Stimulated activated naive B cell treated with anti-CD40 and anti-IgM and Interleukin-4, amounts not matched to agents 10 μg/mL and 1 μg/mL and 100 μg/mL, for 72 hours (primary cell): Measurements from ENCODE around the gene ZNF692.

Experiments
- ATAC-seq, 2 donors: fragments of 150-1000 bp; cut with Tn5 transposase; replicated peaks; 2 replicates each; pipeline ENCODE4 v1.10.0; 2021; ENCODE audit warnings: moderate library complexity in 1 of 2
- DNase-seq: peaks from one replicate; pipeline ENCODE4 v3.0.0; 2021
- H3K27ac Mint-ChIP-seq: one replicate; pipeline ENCODE4 v1.8.0; 2022; ENCODE audit warnings: mild to moderate bottlenecking, mixed read lengths
- H3K27me3 Mint-ChIP-seq, 2 donors: one replicate each; pipeline ENCODE4 v1.8.0; 2022; ENCODE audit warnings: mixed read lengths in 2 of 2
- H3K36me3 Mint-ChIP-seq, 2 donors: one replicate each; pipeline ENCODE4 v1.8.0; 2022; ENCODE audit warnings: mixed read lengths in 2 of 2, mild to moderate bottlenecking in 1 of 2
- H3K4me1 Mint-ChIP-seq, 2 donors: one replicate each; pipeline ENCODE4 v1.8.0; 2022; ENCODE audit warnings: mixed read lengths in 2 of 2, mild to moderate bottlenecking in 1 of 2
- H3K4me3 Mint-ChIP-seq, 2 donors: one replicate each; pipeline ENCODE4 v1.8.0; 2022; ENCODE audit warnings: mild to moderate bottlenecking in 2 of 2, mixed read lengths in 2 of 2, moderate library complexity in 1 of 2
- H3K9me3 Mint-ChIP-seq, 2 donors: one replicate each; pipeline ENCODE4 v1.8.0; 2022; ENCODE audit warnings: mixed read lengths in 2 of 2, mild to moderate bottlenecking in 1 of 2

The ZNF692 gene

DNA sequence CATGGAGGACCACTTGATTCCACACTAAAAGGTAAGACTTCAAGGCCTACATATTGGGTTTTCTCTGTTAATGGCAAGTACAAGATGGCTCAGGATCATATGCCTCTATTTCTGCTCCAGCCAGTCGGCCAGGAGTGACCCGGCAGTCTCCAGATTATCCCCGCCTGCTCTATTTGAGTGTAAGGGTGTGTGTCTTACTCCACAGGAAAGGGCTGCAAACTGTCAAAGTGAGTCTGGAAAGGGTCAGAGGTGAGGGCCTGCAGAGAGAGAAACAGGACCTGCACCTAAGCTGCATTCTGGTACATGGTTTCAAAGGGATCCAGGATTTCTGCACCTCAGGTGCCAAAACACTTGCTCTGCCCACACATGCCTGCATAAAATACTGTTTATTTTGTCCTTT lies 9.2 kb downstream of the ZNF692 start:
- Mint-ChIP-seq H3K27ac (peak overlapping the region; percentile 49), H3K4me1 (peaks cover 0 to 16% of the 10 kb centered on the region in 2 donors), H3K36me3 (peaks cover 21 to 27% of the 10 kb centered on the region in 2 donors), H3K9me3 (no peaks in the 10 kb centered on the region), H3K27me3 (no peaks in the 10 kb centered on the region), H3K4me3 (no peak overlapping the region)
- DNase-seq: no peak
- ATAC-seq: no peak

DNA sequence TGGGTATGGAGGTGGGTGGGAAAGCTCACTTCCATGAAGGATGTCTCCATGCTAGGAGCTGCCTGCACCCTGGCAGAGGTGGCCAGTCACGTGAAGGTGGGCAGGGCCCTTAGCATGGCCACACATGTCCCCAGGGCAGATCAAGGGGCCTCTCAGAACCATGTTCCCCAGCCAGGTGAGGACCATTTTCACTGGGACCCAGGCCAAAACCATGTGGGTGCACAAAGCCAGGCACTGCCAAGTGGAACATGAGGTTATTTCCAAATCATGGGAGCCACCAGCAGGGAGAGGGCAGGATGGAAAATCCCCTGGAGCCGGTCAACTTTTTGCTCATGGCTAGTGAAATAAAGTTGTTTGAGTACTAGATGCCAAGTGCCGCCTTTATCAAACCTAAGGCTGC lies 9.7 kb downstream of the ZNF692 start:
- no peak overlapping the region for H3K4me3 Mint-ChIP-seq
- H3K27ac Mint-ChIP-seq: no peak overlapping the region
- DNase-seq (no peak), ATAC-seq (no peak)
- H3K9me3 Mint-ChIP-seq: no peaks in the 10 kb centered on the region
- peaks cover 19 to 31% of the 10 kb centered on the region in 2 donors for H3K36me3 Mint-ChIP-seq
- no peaks in the 10 kb centered on the region for H3K27me3 Mint-ChIP-seq
- H3K4me1 Mint-ChIP-seq: peaks cover 0 to 11% of the 10 kb centered on the region in 2 donors

DNA sequence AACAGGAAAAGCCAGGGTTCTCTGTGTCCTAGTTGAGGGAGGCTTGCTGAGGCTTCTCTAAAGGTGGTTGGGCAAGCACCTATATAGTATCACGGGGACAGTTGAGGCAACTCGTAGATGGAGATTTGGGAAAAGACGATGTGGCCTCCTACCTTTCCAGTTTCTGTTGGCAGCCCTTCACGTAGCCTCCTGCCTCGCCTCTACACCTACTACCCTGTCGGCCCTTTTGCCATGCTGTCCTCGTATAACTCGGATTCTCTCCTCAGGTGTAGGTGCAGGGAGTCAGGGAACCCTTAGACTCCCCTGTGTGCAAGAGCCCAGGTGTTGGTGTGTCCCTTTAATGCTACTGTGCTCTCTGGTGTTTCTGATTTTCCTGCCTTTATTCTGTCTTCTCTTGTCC lies 10.3 kb downstream of the ZNF692 start:
- no peak for DNase-seq
- ATAC-seq: no peak
- Mint-ChIP-seq H3K36me3 (peaks cover 16 to 32% of the 10 kb centered on the region in 2 donors), H3K27ac (no peak overlapping the region), H3K4me3 (no peak overlapping the region), H3K27me3 (no peaks in the 10 kb centered on the region), H3K4me1 (peaks cover 0 to 8% of the 10 kb centered on the region in 2 donors), H3K9me3 (no peaks in the 10 kb centered on the region)

DNA sequence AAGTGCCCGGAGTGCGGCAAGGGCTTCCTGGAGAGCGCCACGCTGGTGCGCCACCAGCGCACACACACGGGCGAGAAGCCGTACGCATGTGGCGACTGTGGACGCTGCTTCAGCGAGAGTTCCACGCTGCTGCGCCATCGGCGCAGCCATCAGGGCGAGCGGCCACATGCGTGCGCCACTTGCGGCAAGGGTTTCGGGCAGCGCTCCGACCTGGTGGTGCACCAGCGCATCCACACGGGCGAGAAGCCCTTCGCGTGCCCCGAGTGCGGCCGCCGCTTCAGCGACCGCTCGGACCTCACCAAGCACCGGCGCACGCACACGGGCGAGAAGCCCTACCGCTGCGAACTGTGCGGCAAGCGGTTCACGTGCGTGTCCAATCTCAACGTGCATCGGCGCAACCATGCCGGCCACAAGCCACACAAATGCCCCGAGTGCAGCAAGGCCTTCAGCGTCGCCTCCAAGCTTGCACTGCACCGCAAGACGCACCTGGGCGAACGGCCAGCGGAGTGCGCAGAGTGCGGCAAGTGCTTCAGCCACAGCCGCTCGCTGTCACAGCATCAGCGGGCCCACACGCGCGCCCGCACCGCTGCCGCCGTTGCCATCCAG lies 10.8 kb downstream of the ZNF692 start:
- no peak for DNase-seq
- Mint-ChIP-seq H3K36me3 (peaks cover 16 to 34% of the 10 kb centered on the region in 2 donors), H3K27me3 (no peaks in the 10 kb centered on the region), H3K4me3 (no peak overlapping the region), H3K9me3 (no peaks in the 10 kb centered on the region), H3K27ac (no peak overlapping the region), H3K4me1 (peaks cover 3 to 10% of the 10 kb centered on the region in 2 donors)
- ATAC-seq: no peak

DNA sequence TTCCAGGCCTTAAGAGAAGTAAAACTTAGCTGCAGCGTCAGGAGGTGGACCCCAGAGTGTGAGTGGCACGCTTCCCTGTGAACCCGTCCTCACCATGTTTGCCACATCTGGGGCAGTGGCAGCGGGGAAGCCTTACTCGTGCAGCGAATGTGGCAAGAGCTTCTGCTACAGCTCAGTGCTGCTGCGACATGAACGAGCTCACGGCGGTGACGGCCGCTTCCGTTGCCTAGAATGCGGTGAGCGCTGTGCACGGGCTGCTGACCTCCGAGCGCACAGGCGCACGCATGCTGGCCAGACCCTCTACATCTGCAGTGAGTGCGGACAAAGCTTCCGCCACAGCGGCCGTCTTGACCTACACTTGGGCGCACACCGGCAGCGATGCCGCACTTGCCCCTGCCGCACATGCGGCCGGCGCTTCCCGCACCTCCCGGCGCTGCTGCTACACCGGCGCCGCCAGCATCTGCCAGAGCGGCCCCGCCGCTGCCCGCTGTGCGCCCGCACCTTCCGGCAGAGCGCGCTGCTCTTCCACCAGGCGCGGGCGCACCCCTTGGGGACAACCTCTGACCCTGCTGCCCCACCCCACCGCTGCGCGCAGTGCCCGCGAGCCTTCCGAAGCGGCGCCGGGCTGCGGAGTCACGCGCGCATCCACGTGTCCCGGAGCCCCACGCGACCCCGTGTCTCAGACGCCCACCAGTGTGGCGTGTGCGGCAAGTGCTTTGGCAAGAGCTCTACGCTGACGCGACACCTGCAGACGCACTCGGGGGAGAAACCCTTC lies 11.5 kb downstream of the ZNF692 start:
- Mint-ChIP-seq H3K9me3 (no peaks in the 10 kb centered on the region), H3K36me3 (peaks cover 16 to 34% of the 10 kb centered on the region in 2 donors)

DNA sequence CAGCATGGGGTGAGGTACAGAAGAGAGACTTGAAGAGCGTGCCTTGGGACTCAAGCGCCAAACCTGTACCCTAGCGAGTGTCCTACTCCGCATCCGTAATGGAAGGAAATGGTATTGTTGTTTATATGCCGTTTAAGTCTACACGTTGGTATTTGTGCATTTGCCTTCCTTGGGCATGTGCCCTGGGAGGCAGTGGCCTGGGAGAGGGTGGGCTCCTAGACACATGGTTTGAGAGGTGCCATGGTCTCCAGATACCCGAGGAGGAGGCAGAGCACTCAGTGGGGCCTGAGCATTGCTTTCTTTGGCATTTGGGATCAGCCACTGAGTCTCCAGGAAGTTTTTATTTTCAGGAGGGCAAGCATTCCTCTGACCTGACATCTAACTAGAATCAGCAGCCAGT lies 14.4 kb downstream of the ZNF692 start:
- Mint-ChIP-seq H3K4me3 (no peak overlapping the region), H3K9me3 (no peaks in the 10 kb centered on the region), H3K4me1 (peaks cover 26 to 35% of the 10 kb centered on the region in 2 donors), H3K27me3 (no peaks in the 10 kb centered on the region), H3K27ac (no peak overlapping the region), H3K36me3 (peaks cover 15 to 34% of the 10 kb centered on the region in 2 donors)
- ATAC-seq (no peak), DNase-seq (no peak)

More for the DNA sequence above, 11.5 kb downstream of the ZNF692 start:
- Mint-ChIP-seq H3K4me1 (peaks cover 10 to 15% of the 10 kb centered on the region in 2 donors), H3K27ac (peak overlapping the region; percentile 62), H3K27me3 (no peaks in the 10 kb centered on the region), H3K4me3 (no peak overlapping the region)
- no peak for DNase-seq
- no peak for ATAC-seq

DNA sequence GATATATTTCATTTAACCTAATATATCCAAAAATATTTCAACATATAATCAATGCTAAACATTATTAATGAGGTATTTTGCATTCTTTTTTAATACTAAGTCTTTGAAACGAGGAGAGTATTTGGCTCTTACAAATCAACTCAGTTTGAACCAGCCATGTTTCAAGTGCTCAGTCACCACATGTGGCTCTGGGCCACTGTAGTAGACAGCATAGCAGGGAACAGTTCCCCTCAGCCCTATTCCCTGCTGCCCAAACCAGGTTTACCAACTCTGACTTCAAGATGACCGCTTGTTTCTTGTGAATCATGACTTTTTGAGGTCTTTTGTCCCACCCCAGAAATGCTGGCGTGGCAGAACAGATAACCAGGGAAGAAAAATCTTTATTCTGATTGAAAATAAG lies 15.2 kb downstream of the ZNF692 start:
- Mint-ChIP-seq H3K4me3 (no peak overlapping the region), H3K27me3 (no peaks in the 10 kb centered on the region), H3K9me3 (no peaks in the 10 kb centered on the region), H3K4me1 (peaks cover 23 to 41% of the 10 kb centered on the region in 2 donors), H3K36me3 (peaks cover 13 to 33% of the 10 kb centered on the region in 2 donors), H3K27ac (no peak overlapping the region)
- no peak for DNase-seq
- no peak for ATAC-seq

DNA sequence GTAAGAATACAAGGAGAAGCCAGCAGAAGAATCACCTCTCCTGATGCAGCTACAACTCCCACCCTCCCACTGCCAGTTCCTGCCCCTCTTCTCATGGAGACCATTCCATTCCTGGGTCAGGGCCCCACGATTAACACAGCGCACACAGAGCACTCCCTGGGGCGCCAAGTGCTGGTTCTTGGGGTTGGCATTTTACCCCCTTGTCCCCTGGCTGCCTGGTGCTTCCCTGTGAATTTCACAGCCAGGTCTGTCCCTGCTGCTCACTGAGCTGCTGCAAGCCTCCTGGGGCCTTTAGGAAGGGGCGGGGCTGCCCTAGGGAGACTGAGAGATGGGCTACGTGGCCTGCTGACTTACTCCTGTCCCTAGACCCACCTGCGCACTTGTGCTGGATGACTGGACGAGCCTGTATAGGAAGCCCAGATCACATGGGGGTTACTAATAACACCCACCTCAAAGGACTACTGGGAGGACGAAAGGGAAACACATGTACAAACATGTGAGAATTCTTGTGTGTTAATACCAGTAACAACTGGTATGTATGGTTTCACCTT lies 16.0 kb downstream of the ZNF692 start:
- ATAC-seq (no peak), DNase-seq (no peak)
- no peaks in the 10 kb centered on the region for H3K9me3 Mint-ChIP-seq
- peak overlapping the region; percentile 67 for H3K27ac Mint-ChIP-seq
- H3K4me3 Mint-ChIP-seq: no peak overlapping the region
- peaks cover 23 to 41% of the 10 kb centered on the region in 2 donors for H3K4me1 Mint-ChIP-seq
- no peaks in the 10 kb centered on the region for H3K27me3 Mint-ChIP-seq
- H3K36me3 Mint-ChIP-seq: peaks cover 11 to 28% of the 10 kb centered on the region in 2 donors

DNA sequence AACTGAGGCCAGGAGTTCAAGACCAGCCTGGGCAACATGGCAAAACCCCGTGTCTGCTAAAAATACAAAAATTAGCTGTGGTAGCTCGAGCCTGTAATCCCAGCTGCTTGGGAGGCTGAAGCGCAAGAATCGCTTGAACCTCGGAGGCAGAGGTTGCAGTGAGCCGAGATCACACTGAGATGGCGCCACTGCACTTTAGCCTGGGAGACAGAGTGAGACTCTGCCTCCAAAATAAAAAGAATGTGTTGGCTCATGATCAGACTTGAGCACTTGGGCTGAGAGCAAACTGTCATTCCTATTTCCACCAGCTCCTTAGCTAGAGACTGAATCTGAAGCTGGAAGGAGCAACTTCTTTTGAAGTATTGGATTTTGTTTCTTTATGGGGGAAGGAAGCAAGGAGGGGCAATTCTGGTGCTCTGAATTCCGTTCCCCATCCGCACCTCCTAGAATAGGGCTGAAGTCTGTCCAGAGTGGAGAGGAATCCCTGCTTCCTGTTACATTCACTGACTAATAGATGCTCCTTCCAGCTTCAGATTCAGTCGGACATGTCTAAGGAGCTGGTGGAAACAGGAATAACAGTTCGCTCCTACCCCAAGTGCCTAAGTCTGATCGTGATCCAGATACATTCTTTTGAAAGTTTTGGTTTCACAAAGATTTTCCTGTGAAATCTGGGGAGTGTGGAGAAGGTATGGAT lies 17.0 kb downstream of the ZNF692 start:
- peaks cover 9 to 23% of the 10 kb centered on the region in 2 donors for H3K36me3 Mint-ChIP-seq
- H3K4me1 Mint-ChIP-seq: peaks cover 23 to 41% of the 10 kb centered on the region in 2 donors
- no peaks in the 10 kb centered on the region for H3K9me3 Mint-ChIP-seq
- DNase-seq (no peak), ATAC-seq (no peak)
- H3K27ac Mint-ChIP-seq: peak overlapping the region; percentile 11
- no peaks in the 10 kb centered on the region for H3K27me3 Mint-ChIP-seq
- H3K4me3 Mint-ChIP-seq: no peak overlapping the region

DNA sequence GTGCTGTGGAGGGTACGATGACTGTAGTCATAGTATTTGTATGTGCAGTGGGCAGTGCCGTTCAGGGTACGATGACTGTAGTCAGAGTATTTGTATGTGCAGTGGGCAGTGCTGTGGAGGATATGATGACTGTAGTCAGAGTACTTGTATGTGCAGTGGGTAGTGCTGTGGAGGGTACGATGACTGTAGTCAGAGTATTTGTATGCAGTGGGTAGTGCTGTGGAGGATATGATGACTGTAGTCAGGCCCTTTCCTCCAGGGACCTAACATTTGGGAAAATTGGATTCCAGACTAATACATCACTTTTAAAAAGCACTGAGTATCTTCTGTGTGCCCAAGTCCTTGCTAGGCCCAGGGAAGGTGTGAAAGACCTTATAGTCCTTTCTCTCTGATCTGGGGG lies 17.9 kb downstream of the ZNF692 start:
- no peak for ATAC-seq
- H3K27me3 Mint-ChIP-seq: no peaks in the 10 kb centered on the region
- H3K9me3 Mint-ChIP-seq: no peaks in the 10 kb centered on the region
- peak overlapping the region; percentile 71 for H3K27ac Mint-ChIP-seq
- DNase-seq: no peak
- peak overlapping the region in 1 of 2 donors; percentile 53 for H3K4me3 Mint-ChIP-seq
- H3K36me3 Mint-ChIP-seq: peaks cover 9 to 21% of the 10 kb centered on the region in 2 donors
- H3K4me1 Mint-ChIP-seq: peaks cover 23 to 41% of the 10 kb centered on the region in 2 donors

DNA sequence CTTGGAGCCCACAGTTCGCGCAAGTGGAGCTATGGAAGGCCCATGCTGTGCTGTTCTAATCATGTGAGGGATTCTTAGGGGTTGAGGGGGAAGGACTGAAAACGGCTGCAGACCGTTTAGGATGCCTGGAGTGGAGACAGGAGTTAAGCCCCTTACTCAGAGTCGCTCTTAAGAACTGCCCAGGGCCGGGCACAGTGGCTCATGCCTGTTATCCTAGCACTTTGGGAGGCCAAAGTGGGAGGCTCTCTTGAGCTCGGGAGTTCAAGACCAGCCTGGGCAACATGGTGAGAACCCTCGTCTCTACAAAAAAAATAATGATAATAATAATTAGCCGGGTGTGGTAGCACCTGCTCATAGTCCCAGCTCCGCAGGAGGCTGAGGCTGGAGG lies 19.7 kb downstream of the ZNF692 start:
- ATAC-seq (no peak), DNase-seq (no peak)
- peaks cover 3 to 10% of the 10 kb centered on the region in 2 donors for H3K36me3 Mint-ChIP-seq
- no peaks in the 10 kb centered on the region for H3K27me3 Mint-ChIP-seq
- no peaks in the 10 kb centered on the region for H3K9me3 Mint-ChIP-seq
- H3K27ac Mint-ChIP-seq: no peak overlapping the region
- H3K4me1 Mint-ChIP-seq: peaks cover 22 to 41% of the 10 kb centered on the region in 2 donors
- no peak overlapping the region for H3K4me3 Mint-ChIP-seq

DNA sequence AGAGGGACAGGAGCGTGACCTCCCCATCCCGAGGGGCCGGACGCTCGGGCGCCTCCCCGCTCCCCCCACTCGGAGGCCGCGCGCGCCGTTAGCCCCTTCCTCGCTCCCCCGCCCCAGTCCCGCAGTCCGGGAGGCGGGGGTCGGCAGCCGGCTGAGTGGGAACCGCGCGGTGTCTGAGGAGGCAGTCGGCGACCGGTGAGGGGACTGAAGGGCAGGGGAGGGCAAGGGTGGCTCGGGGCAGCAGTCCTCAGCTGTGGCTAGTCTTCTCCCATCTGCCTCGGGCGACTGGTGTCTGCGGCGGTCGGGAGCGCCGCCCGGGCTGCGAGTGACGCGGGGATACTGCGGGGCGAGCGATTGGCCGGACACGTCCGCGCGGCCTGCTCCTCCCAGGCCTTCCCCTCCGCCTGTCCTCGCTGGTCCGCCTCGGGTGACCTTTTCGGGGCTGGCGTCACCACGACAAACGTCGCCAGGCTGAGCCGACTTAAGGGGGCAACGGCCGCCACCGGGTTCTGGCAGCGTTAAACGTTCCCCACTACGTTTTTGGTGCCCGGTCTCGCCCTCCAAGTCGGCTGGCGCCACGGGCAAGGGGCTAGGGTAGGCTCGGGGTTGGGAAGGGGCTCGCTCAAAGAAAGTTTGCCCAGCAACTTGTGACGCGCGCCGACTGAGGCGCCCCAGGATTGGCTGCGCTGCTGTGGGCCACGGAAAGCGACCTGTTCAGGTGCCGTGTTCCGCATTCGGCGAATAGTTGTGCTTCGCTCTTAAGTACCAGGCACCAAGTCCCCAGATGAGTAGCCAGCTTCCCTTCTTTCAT lies 20.3 kb downstream of the ZNF692 start:
- DNase-seq: peak; percentile 91
- Mint-ChIP-seq H3K4me3 (no peak overlapping the region), H3K9me3 (no peaks in the 10 kb centered on the region), H3K27ac (no peak overlapping the region), H3K4me1 (peaks cover 22 to 41% of the 10 kb centered on the region in 2 donors), H3K27me3 (no peaks in the 10 kb centered on the region), H3K36me3 (peaks cover 3 to 9% of the 10 kb centered on the region in 2 donors)
- ATAC-seq: peak; percentile 74 to 81

DNA sequence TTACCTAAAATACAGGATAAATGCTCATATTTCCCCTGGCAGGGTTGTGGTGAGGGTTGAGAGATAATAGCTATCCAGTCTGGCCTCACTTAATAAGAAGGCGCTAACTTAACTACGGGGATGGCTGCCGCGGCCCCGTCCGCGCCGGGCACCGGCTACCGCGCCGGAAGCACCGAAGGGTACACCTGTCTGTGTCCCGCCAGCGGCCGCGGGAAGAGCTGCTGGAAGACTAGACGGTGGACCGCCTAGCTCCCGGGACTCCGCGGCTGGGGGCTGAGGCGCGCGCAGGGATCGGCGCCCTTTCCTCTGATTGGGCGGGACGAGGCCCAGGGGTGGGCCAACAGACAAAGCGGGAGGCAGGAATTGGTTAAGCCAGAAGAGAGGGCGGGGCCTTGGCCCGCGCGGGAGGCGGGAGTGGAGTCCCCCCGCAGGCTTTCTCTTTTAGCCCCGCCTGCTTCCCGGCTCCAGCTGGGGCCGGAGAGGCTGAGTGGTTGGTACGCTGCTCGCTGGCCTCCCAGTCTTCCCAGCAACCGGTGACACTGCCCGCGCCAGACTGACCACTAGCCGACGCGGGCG lies 21.0 kb downstream of the ZNF692 start, which contains the start of gene ZNF672:
TSS of gene ZNF672 (plus strand) at position 444 of the 576 bp plus-strand sequence. CDS start 9,051 bp downstream, outside the sequence.
- H3K36me3 Mint-ChIP-seq: peaks cover 3 to 7% of the 10 kb centered on the region in 2 donors
- H3K4me1 Mint-ChIP-seq: peaks cover 18 to 37% of the 10 kb centered on the region in 2 donors
- no peaks in the 10 kb centered on the region for H3K9me3 Mint-ChIP-seq
- DNase-seq (peak; percentile 95), ATAC-seq (peak; percentile 72 to 80)
- no peaks in the 10 kb centered on the region for H3K27me3 Mint-ChIP-seq
- H3K4me3 Mint-ChIP-seq: no peak within 1 kb of the TSS
- no peak within 1 kb of the TSS for H3K27ac Mint-ChIP-seq
